DMS79 treated with DMSO at 0.1 percent for 48 hours (cell line): ENCODE results near the gene CMC1.
"Not testable (repeated sequence)": the region's sequence is repeated elsewhere in the genome, so short reads cannot be mapped to it uniquely, and the experiment has no call there.

Experiments
- DNase-seq: peaks from one replicate; lab custom pipeline; 2025; lab: John Stamatoyannopoulos, UW

The CMC1 gene

DNA sequence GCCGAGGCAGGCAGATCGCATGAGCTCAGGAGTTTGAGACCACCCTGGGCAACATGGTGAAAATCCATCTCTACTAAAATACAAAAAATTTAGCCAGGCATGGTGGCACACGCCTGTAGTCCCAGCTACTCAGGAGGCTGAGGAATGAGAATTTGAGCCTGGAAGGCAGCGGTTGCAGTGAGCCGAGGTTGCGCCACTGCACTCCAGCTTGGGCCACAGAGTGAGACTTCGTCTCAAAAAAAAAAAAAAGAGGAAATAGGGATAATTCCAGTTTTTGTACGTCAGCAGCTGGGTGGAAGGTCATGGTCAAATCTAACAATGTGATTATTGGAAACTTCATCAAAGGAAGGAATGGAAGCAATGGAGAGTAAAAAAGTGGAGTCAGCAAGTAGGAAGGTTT lies 3.1 kb downstream of the CMC1 start:
- no peak for DNase-seq

DNA sequence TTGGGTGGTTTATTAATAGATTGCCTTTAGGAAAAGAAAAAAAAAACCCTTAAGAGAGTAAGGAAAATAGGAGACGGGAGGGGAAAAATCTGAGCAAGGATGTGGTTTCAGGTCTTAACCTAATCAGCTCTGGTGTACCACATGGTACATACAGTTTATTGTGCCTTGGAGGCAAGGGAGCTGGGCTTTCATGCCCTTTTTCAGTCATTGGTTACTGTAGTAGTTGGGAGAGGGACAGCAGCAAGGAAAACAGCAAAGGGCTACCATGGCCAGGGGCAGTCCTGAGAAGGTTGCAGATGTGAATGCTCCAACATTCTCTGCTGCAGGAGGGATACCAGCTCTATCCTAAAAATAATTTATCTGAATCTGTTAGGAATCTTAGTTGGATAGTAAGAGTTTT lies 5.9 kb downstream of the CMC1 start:
- DNase-seq = no peak

DNA sequence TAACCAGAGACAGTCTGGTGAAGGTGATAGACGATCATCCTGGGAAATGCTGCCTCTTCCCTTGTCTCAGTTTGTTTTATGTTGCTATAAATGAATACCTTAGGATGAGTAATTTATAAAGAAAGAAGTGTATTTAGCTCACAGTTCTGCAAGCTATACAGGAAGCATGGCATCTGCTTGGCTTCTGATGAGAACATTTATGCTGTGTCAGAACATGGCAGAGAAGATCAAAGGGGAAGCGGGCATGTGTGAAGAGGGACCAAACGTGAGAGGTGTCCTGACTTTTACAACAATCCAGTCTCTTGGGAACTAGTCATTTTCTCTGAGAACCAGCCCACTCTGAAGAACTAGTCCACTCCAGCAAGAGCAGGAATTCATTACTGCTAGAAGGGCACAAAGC lies 9.6 kb downstream of the CMC1 start:
- DNase-seq = no peak

DNA sequence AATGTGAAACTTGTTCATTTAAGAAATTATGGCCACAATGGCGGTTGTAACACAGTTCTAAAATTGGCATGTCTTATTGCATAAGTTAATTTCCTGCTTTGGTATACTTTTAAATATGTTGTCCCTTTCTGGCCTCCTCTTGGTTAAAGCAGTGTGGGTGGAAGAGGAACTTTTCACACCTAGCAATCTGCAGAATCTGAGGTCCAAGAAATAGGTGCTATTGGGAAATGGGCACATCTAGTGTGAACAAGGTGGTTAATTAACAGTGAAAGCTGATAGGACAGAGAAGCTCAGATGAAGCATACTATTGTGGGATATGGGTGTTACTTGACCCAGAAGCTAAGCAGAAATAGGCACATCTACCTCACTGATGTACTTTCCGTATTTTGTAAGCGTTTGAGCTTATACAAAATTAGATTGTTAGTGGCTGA lies 10.6 kb downstream of the CMC1 start:
- no peak for DNase-seq

DNA sequence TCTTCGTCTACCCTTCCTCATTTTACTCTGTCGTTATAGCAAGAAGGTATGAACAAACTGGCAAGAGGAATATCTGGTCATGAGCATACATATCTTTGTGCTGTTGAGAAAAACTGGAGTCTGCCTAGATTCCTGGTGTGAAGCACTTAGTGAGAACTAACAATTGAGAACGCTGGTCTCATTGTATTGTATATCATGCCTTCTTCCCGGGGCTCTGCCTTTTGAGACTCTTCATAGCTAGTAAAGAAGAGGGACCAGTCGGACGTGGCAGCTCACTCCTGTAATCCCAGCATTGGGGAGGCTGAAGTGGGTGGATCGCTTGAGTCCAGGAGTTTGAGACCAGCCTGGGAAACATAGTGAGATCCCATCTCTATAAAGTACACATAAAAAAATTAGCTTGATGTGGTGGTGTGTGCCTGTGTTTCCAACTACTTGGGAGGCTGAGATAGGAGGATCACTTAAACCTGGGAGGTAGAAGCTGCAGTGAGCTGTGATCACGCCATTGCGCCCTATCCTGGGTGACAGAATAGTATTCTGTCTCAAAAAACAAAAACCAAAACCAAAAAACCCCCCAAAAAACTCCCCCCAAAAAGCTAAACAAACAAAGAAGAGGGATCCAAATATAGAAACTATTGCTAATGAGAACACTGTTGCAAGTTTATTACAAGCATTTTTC lies 11.8 kb downstream of the CMC1 start:
- DNase-seq = no peak

DNA sequence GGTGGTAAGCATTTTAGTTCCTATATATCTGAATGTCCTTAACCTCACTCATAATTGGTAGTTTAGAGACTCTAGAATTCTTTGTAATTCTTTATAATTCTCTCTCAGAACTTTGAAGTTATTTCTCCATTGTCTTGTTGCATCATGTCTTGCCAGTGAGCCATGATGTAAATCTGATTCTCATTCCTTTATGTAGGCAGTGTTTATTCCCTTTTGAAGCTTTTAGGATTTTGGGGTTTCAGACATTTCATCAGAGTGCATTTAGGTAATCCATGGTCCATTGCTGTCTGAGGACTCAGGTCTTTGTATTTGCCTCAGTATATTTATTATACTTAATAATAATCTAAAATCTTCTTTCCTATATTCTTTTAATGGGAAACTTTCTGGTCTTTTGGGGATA lies 20.6 kb downstream of the CMC1 start:
- DNase-seq = no peak

DNA sequence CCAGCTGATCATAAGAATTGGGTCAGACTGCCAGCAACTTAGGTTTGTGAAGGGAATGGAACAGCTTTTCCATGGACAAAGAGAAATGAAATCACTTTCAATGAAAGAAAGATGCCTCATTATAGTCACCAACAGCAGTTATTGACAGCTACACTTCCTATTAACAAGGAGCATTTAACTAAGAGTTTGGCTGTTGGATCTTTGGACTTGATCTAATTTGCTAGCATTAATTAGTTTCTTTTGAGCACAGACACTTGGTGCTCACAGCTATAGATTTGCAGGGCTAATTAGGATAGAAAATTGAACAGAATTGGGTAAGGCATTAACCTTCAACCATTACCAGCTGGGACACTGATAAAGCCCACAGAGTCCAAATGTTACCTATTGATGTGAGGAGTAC lies 24.2 kb downstream of the CMC1 start:
- DNase-seq = no peak

DNA sequence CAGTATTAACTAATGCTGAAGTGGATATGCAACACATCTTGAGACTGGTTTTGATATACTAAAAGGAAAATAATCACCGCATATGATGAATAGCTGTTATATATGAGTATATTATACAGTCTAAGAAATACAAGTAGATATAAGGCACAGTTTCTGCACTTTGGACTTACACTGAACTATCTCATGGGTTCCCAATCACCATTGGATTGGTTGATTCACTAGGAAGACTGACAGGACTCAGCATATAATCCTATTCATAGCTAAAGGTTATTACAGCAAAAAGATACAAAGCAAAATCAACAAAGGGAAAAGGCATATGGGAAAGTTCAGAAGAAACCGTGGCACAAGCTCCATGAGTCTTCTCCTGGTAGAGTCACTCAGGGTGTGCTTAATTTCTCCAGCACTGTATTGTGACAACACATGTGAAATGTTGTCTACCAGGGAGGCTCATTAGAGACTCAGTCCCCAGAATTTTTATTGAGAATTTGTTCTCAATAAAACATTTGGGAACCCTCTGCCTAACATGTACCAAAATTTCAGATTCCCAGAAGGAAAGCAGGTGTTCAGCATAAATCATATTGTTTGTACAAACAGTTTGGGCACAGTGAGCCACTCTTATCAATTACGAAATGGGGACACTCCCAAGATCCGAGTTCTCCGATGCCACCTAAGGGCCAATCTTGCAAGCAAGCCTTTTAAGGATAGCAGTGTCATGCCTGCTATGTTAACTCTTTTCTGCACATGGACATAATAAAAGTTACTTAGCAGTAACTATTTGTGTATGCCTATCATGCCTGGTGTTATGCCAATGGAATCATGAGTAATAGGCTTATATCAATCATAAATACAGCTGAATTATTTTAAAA lies 26.8 kb downstream of the CMC1 start:
- no peak for DNase-seq

DNA sequence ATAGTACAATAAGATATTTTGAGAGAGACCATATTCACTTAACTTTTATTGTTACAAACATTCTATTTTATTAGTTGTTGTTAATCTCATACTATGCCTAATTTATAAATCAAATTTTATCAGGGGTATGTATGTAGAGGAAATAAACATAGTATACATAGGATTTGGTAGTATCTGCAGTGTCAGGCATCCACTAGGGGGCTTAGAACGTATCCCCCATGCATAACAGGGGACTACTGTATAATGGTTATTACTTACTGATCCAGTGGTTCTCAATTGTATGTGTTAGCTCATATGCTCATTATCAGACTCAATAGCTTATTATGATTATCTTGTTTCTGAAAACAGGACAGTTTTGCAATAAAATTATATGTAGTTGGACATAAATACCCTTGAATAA lies 27.6 kb downstream of the CMC1 start:
- DNase-seq = no peak

DNA sequence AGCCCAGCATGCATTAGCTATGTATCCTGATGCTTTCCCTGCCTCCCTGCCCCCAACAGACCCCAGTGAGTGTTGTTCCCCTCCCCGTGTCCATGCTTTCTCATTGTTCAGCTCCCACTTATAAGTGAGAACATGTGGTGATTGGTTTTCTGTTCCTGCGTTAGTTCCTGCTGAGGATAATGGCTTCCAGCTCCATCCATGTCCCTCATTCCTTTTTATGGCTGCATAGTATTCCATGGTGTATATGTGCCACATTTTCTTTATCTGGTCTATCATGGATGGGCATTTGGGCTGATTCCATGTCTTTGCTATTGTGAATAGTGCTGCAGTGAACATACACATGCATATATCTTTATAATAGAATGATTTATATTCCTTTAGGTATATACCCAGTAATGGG lies 28.5 kb downstream of the CMC1 start:
- not testable (repeated sequence) for DNase-seq

DNA sequence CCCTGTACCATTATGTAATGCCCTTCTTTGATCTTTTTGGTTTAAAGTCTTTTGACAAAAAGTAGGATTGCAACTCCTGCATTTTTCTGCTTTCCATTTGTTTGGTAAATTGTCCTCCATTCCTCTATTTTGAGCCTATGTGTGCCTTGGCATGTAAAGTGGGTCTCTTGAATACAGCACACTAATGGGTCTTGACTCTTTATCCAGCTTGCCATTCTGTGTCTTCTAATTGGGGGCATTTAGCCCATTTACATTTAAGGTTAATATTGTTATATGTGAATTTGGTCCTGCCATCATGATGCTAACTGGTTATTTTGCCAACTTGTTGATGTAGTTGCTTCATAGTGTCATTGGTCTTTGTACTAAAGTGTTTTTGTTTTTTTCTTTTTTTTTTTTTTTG lies 32.4 kb downstream of the CMC1 start:
- DNase-seq = no peak

DNA sequence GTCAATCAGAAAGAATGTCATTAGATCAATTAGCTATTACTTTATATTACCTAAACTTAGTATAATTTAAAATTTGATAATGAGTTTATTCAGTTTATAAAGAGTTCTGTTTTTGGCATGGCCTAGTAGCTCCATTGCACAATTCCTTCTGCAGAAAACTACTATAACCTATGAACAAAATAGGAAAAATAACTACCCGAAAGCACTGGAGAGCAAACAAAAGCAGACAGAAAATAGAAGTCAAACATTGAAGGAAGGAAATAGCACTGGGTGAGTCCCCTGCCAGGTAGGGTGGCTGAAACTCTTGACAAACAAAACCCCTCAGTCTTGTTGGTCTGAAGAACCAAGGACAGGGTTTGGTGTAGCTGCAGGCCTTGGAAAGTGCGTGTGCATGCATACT lies 37.5 kb downstream of the CMC1 start:
- DNase-seq = no peak

DNA sequence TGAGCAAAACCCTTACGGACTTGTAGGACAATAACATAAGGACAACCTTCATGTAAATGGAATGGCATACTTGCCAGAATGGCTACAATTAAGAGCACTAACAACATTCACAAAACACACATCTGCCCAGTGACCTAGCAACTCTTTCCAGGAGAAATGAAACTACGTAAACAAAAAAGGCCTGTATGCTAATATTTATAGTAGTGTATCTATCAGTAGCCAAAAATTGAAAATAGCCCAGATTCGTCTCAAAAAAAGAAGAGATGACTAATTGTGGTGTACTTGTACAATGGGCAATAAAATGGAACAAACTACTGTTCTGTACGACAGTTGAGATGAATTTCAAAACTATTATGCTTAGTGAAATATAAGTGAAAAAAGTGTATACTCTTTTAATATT lies 38.4 kb downstream of the CMC1 start:
- DNase-seq = no peak

DNA sequence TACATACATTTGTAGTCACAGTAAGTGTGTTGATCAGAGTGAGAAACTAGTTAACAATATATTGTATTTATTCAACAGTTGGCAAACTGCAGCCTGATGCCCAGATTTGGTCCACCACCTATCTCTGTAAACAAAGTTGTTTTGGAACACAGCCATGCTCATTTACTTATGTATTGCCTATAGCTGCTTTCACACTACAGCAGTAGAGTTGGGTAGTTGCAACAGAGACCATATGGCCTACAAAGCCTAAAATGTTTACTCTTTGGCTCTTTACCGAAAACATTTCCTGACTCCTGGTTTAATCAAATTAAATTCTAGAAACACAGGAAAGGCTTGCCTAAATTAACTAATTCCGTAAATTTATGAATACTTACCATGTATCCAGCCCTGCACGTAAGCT lies 39.4 kb downstream of the CMC1 start:
- no peak for DNase-seq

DNA sequence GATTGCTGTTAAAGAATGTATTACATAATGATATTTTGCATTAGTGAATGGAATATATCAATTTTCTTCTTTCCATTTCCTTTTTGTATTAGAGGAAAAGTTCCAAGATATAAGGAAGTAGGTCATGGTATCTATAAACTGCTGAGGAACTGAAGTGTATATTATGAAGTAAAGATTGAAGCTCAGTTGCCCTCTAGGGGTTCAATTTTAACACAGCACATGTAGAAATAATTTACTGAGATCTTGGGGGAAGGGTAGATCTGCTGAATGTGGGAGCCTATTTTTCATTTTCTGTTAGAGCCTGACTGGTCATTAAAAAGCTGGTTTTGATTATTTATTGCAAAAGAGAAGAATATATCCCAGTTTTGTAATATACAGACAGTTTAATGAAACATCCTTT lies 45.2 kb downstream of the CMC1 start:
- no peak for DNase-seq

DNA sequence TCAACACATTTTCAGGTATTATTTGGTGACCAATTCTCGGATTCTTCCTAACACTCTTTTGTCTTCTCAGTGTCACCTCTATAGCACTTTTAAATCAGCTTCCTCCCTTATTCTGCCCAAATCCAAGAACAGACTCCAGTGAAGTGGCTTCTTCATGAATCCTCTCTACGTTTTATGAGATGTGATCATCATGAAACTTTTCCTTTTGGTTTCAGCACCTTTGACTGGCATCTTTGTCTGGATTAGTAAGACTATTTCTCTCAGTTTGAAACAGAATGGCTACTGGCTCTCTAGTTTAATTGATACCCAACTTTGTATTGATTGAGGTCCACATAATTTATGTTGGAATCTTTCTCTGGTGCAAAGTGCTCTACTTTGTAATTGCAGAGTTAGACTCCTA lies 45.6 kb downstream of the CMC1 start:
- DNase-seq = no peak

DNA sequence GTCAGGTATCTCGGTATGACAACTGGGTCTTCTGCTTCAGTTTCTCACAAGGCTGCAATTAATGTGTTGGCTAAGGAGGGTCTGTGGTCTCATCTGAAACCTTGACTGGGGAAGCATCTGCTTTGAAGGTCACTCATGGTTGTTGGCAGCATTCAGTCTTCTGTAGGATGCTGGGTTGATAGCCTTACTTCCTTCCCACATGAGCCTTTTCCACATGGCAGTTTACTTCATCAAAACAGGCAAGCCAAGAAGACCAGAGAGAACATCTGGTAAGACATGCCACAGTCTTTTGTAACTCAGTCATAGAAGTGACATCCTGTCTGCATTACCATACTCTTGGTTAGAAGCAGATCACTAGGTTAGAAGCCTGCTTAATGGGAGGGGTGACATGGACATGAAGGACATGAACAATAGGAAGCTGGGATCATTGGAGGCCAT lies 49.5 kb downstream of the CMC1 start:
- DNase-seq = no peak

DNA sequence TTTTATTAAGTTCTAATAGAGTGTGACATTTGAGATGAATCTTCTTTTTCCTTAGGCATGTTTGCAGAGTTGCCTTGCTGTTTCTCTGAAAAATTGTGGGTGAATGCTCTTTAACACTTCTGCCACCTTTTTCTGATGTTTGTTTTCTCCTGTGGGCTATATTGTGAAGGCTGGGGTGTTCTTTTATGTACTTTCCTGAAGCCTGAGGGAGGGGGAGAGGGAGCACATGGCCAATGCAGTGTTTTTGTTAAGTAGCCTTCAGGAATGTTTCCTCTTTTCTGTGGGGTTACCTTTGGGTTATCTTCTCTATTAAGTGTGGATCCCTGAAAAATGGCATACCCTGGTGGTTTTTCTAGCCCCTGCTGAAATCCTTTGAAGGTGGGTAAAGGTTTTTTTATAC lies 50.2 kb downstream of the CMC1 start:
- DNase-seq = no peak

DNA sequence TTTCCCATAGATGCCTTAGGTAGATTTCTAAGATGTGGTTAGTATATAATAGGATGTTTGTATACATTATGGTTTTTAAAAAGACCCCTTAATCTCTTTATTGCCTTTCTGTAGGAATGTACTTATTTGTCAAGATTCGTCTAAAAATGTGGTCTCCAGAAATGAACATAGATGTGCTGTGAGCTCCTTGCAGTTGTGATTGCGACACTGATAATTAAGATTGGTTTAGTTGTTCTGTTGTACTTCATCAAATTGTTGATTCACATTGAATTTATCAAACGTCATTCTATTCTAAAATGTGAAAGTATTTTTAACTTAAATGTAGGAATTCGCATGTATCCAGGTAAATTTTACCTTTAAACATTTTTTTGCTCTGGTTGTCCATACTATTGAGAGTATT lies 51.2 kb downstream of the CMC1 start:
- no peak for DNase-seq

DNA sequence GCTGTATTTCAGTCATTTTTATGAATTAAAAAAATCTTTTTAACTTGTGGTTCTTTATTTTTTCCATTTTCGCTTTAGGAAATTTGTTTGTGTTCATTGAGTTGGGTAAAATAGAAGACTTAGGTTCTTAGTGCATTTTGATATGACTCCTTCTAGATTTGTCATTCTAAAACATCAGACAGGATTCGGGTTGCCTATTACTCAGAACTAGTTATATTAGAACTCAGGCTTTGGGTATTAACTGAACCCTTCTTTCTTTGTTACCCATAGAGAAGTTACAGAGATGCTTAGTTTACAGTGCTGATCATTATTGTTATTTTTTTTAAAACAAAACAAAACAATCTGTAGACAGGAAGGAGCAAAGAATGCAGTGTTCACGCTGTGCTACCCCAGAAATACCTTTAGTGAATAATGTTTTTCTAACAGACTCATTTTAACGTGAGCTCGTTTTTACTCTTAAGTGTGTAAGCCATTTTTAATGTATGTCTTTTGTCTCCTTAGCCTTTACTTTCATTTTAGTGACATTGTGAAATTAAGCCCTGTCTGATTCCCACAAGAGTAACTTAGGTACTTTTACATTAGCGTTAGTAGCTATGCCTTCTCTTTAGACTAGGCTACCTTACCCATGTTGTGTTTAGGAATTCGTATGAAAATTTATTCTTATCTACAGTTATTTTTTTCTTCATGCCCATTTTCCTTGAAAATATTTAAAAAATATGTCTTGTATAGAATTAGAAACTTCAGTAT lies 53.4 kb downstream of the CMC1 start:
- no peak for DNase-seq

DNA sequence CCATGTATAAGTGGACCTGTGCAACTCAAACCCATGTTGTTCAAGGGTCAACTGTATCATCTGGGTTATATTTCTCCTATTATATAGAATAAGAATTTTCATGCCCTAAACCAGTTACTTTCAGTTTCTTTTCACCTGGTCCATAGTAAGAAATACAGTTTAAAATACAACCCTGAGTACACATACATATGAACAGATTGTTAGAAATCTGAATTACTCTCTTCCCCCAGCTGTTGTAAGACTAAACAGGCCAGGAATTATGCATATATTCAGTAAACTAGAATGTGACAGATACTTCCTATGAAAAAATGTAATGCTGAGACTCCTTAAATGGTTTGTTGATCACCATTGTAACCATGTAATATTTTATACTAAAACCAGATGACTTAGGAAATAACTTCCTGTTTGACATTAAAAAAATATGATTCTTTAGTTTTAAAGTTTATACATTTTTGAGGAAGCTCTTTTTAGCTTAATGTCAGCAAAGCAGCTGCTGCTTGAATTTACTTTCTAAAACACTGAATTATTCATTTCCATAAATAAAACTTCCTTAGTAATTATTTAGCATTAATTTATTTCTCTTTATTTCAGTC lies 54.6 kb downstream of the CMC1 start:
- DNase-seq = no peak

DNA sequence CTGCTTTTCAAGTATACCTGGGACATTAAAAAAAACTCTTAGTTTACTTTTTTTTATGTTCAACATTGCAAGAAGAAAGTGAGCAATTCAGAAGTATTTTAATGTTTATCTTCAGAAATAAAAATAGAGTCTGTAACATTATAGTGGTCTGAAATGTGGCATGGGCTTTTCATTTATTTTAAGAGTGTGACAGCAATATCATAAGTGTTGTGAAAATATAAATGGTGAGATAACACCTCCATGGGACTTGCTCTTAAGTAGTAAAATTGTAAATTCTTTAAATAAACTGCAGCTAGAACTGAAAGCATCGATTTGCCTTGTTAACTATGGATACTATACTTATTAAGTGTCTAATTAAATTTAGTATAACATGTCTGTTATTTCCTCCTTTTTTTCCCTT lies 58.3 kb downstream of the CMC1 start:
- no peak for DNase-seq
